ENCODE measurements around the gene HAUS5.

HAUS5 gene

GRCh38 chr19:35643255-35644205, 31.0 kb downstream of the HAUS5 start:
- TF ChIP-seq CTCF (IDR thresholded peaks at IDR 0.05): no peak
- peak overlapping the region; percentile 88 for H3K27ac ChIP-seq
- H3K27me3 ChIP-seq (ENCODE audit: control insufficient read depth, insufficient read depth, low read length): no peaks in the 10 kb centered on the region
- H2AFZ ChIP-seq: peak overlapping the region; percentile 82
- H3K79me2 ChIP-seq: peaks cover 6% of the 10 kb centered on the region
- peak overlapping the region; percentile 99 for H3K4me2 ChIP-seq (ENCODE audit: low read length)
- H3K9me3 ChIP-seq (ENCODE audit: control insufficient read depth, low read length): no peaks in the 10 kb centered on the region
- no peak overlapping the region for H3K9ac ChIP-seq
- H3K4me3 ChIP-seq (ENCODE audit: low read depth, low read length): peak overlapping the region; percentile 81
- no peaks in the 10 kb centered on the region for H3K36me3 ChIP-seq (ENCODE audit: control insufficient read depth, insufficient read depth, low read length)
- H3K4me1 ChIP-seq: no peaks in the 10 kb centered on the region

- Histone ChIP-seq H3K4me1 (no peaks in the 10 kb centered on the region), H3K36me3 (ENCODE audit: control insufficient read depth, insufficient read depth, low read length) (no peaks in the 10 kb centered on the region), H3K27ac (peak overlapping the region; percentile 88), H3K9ac (peak overlapping the region; percentile 13), H3K4me3 (ENCODE audit: low read depth, low read length) (peak overlapping the region; percentile 81), H3K9me3 (ENCODE audit: control insufficient read depth, low read length) (no peaks in the 10 kb centered on the region), H3K79me2 (peaks cover 13% of the 10 kb centered on the region), H3K4me2 (ENCODE audit: low read length) (peak overlapping the region; percentile 99), H2AFZ (peak overlapping the region; percentile 82), H3K27me3 (ENCODE audit: control insufficient read depth, insufficient read depth, low read length) (no peaks in the 10 kb centered on the region)
- TF ChIP-seq CTCF (IDR thresholded peaks at IDR 0.05): no peak
These were observed 31.9 kb downstream of the HAUS5 start for GRCh38 chr19:35644206-35644986.

- H3K4me3 ChIP-seq (ENCODE audit: low read depth, low read length): peak overlapping the region; percentile 81
- H3K27me3 ChIP-seq (ENCODE audit: control insufficient read depth, insufficient read depth, low read length): no peaks in the 10 kb centered on the region
- no peak for TF ChIP-seq CTCF (IDR thresholded peaks at IDR 0.05)
- H2AFZ ChIP-seq: peak overlapping the region; percentile 82
- peak overlapping the region; percentile 88 for H3K27ac ChIP-seq
- no peaks in the 10 kb centered on the region for H3K36me3 ChIP-seq (ENCODE audit: control insufficient read depth, insufficient read depth, low read length)
- peak overlapping the region; percentile 13 for H3K9ac ChIP-seq
- peak overlapping the region; percentile 99 for H3K4me2 ChIP-seq (ENCODE audit: low read length)
- H3K79me2 ChIP-seq: peaks cover 17% of the 10 kb centered on the region
- no peaks in the 10 kb centered on the region for H3K4me1 ChIP-seq
- no peaks in the 10 kb centered on the region for H3K9me3 ChIP-seq (ENCODE audit: control insufficient read depth, low read length)
These were observed 32.6 kb downstream of the HAUS5 start for GRCh38 chr19:35644987-35645679.

- H3K79me2 ChIP-seq: peaks cover 17% of the 10 kb centered on the region
- no peak overlapping the region for H3K4me3 ChIP-seq (ENCODE audit: low read depth, low read length)
- H3K4me1 ChIP-seq: no peaks in the 10 kb centered on the region
- no peaks in the 10 kb centered on the region for H3K36me3 ChIP-seq (ENCODE audit: control insufficient read depth, insufficient read depth, low read length)
- H3K9me3 ChIP-seq (ENCODE audit: control insufficient read depth, low read length): no peaks in the 10 kb centered on the region
- H2AFZ ChIP-seq: peak overlapping the region; percentile 82
- H3K4me2 ChIP-seq (ENCODE audit: low read length): no peak overlapping the region
- no peaks in the 10 kb centered on the region for H3K27me3 ChIP-seq (ENCODE audit: control insufficient read depth, insufficient read depth, low read length)
- peak overlapping the region; percentile 88 for H3K27ac ChIP-seq
- H3K9ac ChIP-seq: no peak overlapping the region
- no peak for TF ChIP-seq CTCF (IDR thresholded peaks at IDR 0.05)
These were observed 33.4 kb downstream of the HAUS5 start for GRCh38 chr19:35645680-35646511.
